Muscle layer of colon (tissue), 2 donors: ENCODE results near the gene SOCS2.

ENCODE experiments used
- H3K27ac ChIP-seq: one replicate; pipeline ENCODE4 v1.7.0; 2013; ENCODE audit warnings: low read depth, mild to moderate bottlenecking, low read length, moderate library complexity
- H3K27me3 ChIP-seq, 2 donors: one replicate each; pipeline ENCODE4 v1.7.0; 2013; ENCODE audit warnings: low read length in 2 of 2, mild to moderate bottlenecking in 2 of 2; ENCODE audit not compliant: insufficient read depth in 2 of 2, control insufficient read depth in 1 of 2
- H3K36me3 ChIP-seq: one replicate; pipeline ENCODE4 v1.7.0; 2013; ENCODE audit warnings: mild to moderate bottlenecking, low read length; ENCODE audit not compliant: insufficient read depth
- H3K4me1 ChIP-seq: one replicate; pipeline ENCODE4 v1.7.0; 2013; ENCODE audit warnings: mild to moderate bottlenecking, low read length; ENCODE audit not compliant: insufficient read depth
- H3K4me3 ChIP-seq, 2 donors: one replicate each; pipeline ENCODE4 v1.7.0; 2013; ENCODE audit warnings: low read length in 2 of 2, low read depth in 1 of 2, mild to moderate bottlenecking in 1 of 2, moderate library complexity in 1 of 2
- H3K9ac ChIP-seq: one replicate; pipeline ENCODE4 v1.7.0; 2013; ENCODE audit warnings: low read length
- H3K9me3 ChIP-seq: one replicate; pipeline ENCODE4 v1.7.0; 2013; ENCODE audit warnings: mild to moderate bottlenecking, low read length
- donor health status: abdominal sarcoma.
- donor health status: Adenocarcinoma of cecum.

The SOCS2 gene

GRCh38 chr12:93599192-93599591, 26.7 kb downstream of the SOCS2 start:
- Histone ChIP-seq H3K9ac (no peak overlapping the region), H3K27ac (no peak overlapping the region), H3K27me3 (no peaks in the 10 kb centered on the region), H3K4me1 (peaks cover 16% of the 10 kb centered on the region), H3K4me3 (no peak overlapping the region), H3K9me3 (no peaks in the 10 kb centered on the region), H3K36me3 (no peaks in the 10 kb centered on the region)

DNA sequence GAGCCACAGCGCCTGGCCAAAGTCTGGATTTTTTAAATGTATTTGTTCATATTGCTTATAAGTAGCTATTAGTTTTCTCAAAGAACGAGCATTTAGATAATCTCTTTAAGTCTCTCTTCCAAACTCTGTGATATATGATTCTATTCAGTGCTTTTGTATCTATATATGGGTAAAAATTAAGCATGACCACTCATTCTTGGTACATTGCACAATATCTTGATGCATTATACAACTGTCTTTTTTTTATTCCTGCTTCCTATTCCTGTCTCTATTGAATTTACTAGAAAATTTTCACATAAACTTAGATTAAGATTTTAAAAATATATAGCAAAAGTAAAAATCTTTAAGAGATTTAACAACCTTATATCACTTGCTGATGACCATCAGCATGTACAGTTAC, 29.1 kb downstream of the SOCS2 start:
- Histone ChIP-seq H3K9me3 (no peaks in the 10 kb centered on the region), H3K4me3 (no peak overlapping the region), H3K4me1 (peaks cover 16% of the 10 kb centered on the region), H3K27ac (no peak overlapping the region), H3K36me3 (no peaks in the 10 kb centered on the region), H3K27me3 (no peaks in the 10 kb centered on the region), H3K9ac (no peak overlapping the region)

GRCh38 chr12:93602897-93603668, 30.6 kb downstream of the SOCS2 start:
- H3K36me3 ChIP-seq: no peaks in the 10 kb centered on the region
- H3K27me3 ChIP-seq: no peaks in the 10 kb centered on the region
- H3K9me3 ChIP-seq: no peaks in the 10 kb centered on the region
- H3K4me1 ChIP-seq: peaks cover 16% of the 10 kb centered on the region
- no peak overlapping the region for H3K9ac ChIP-seq
- no peak overlapping the region for H3K27ac ChIP-seq
- H3K4me3 ChIP-seq: peak overlapping the region in 1 of 2 donors; percentile 17

DNA sequence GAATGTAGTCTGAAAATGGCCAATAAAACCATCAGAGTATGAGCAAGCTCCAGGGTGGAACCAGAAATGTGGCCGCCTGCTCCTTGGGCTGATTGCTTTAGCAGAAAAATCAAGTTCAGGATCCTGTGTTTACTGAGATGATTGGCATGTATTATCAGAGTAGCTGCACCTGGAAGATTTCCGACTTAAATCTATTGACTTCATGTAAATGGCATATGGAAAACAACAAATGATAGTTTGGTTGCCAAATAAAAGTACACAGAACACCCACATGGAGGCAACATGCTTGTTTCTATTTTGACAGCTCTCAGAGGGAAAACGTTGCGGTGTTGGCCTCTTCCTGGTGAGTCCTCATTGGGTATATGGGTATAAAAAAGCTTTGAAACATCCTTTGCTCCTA, 31.3 kb downstream of the SOCS2 start:
- Histone ChIP-seq H3K4me3 (no peak overlapping the region), H3K9me3 (no peaks in the 10 kb centered on the region), H3K36me3 (no peaks in the 10 kb centered on the region), H3K27me3 (no peaks in the 10 kb centered on the region), H3K9ac (no peak overlapping the region), H3K4me1 (peaks cover 16% of the 10 kb centered on the region), H3K27ac (no peak overlapping the region)

GRCh38 chr12:93608313-93608712, 35.8 kb downstream of the SOCS2 start:
- no peaks in the 10 kb centered on the region for H3K27me3 ChIP-seq
- H3K9me3 ChIP-seq: no peaks in the 10 kb centered on the region
- H3K4me3 ChIP-seq: no peak overlapping the region
- H3K27ac ChIP-seq: no peak overlapping the region
- H3K4me1 ChIP-seq: peaks cover 6% of the 10 kb centered on the region
- H3K9ac ChIP-seq: no peak overlapping the region
- H3K36me3 ChIP-seq: no peaks in the 10 kb centered on the region

DNA sequence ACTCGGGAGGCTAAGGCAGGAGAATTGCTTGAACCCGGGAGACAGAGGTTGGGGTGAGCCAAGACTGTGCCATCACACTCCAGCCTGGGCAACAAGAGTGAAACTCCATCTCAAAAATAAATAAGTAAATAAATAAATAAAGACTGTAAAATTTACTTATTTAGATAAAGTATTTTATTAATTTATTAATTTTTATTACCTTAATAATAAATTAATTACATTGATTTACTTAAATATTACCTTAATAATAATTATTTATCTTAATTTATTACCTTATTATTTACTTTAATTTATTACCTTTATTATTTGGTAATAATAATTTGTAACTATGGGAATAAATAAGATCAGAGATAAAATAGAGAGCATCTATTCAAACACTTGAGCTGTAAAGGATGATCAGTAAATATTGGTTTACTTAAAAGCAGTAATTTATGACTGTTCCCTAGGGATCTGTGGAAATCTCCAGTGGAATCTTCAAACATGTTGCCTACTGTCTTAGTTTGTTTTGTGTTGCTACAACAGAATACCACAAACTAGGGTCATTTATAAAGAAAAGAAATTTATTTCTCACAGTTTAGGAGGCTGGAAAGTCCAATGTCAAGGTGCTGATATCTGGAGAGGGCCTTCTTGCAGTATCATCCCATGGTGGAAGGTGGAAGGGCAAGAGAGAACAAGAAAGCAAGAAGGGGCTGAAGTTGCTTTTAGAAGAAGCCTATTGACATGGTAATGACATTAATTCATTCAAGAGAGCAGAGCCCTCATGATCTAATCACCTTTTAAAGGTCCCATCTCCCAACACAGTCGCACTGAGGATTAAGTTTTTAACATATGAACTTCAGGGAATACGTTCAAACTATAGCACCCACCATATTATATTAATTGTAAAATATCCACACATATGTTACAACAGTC, 37.1 kb downstream of the SOCS2 start:
- Histone ChIP-seq H3K4me3 (no peak overlapping the region), H3K27me3 (no peaks in the 10 kb centered on the region), H3K36me3 (no peaks in the 10 kb centered on the region), H3K9me3 (no peaks in the 10 kb centered on the region), H3K4me1 (no peaks in the 10 kb centered on the region), H3K9ac (no peak overlapping the region), H3K27ac (no peak overlapping the region)

DNA sequence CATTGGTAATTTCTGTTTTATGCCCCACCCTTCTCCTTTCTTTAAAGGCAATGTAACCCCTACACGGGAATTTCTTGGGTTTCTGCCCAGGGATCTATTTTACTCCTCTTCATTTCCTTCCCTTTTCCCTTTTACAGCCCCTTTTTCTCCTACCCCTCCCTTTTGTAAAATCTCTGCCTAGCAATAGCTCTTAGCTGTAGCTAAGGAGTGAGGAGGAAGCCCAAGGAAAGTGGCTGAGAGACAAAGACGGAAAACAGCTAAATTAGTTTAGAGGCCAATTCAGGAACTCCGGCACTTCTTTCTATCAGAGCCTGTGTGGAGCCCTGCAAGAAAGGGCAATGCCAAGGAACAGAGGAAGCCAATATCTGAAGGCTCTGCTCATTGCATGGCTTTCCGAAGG, 40.3 kb downstream of the SOCS2 start:
- H3K4me1 ChIP-seq: no peaks in the 10 kb centered on the region
- H3K9ac ChIP-seq: no peak overlapping the region
- no peak overlapping the region for H3K4me3 ChIP-seq
- no peak overlapping the region for H3K27ac ChIP-seq
- H3K27me3 ChIP-seq: no peaks in the 10 kb centered on the region
- no peaks in the 10 kb centered on the region for H3K36me3 ChIP-seq
- H3K9me3 ChIP-seq: no peaks in the 10 kb centered on the region

- Histone ChIP-seq H3K9ac (no peak overlapping the region), H3K27me3 (no peaks in the 10 kb centered on the region), H3K9me3 (no peaks in the 10 kb centered on the region), H3K4me1 (no peaks in the 10 kb centered on the region), H3K27ac (no peak overlapping the region), H3K4me3 (no peak overlapping the region), H3K36me3 (no peaks in the 10 kb centered on the region)
These were observed 42.6 kb downstream of the SOCS2 start for GRCh38 chr12:93614917-93615596.

DNA sequence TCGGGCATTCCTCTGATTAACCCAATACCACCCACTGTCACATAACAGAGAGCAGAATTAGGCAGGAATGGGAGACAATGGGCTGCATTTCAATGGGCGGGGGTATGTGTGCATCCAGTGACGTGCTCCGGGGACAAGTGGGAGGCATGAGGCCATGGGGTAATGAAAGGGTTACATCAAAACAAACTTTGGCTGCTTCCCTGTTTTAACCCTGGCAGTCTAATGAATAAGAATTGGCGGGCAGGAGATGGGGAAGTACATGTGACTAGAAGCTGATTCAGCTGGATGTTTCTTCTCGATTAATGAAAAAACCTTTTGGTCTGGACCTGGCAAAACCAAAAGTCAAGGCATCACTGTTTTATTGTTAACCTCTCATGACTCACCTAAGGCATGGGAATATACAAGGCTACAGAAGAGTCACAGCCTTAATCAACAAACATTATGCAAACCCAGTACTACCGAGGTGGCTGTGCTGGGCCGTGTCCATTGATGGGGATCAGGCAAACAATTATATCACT, 44.2 kb downstream of the SOCS2 start:
- Histone ChIP-seq H3K4me1 (no peaks in the 10 kb centered on the region), H3K9me3 (no peaks in the 10 kb centered on the region), H3K36me3 (no peaks in the 10 kb centered on the region), H3K4me3 (no peak overlapping the region), H3K27me3 (no peaks in the 10 kb centered on the region), H3K27ac (no peak overlapping the region), H3K9ac (no peak overlapping the region)

- H3K4me3 ChIP-seq: no peak overlapping the region
- no peaks in the 10 kb centered on the region for H3K36me3 ChIP-seq
- no peaks in the 10 kb centered on the region for H3K27me3 ChIP-seq
- no peaks in the 10 kb centered on the region for H3K4me1 ChIP-seq
- no peaks in the 10 kb centered on the region for H3K9me3 ChIP-seq
- H3K27ac ChIP-seq: no peak overlapping the region
- no peak overlapping the region for H3K9ac ChIP-seq
These were observed 46.5 kb downstream of the SOCS2 start for GRCh38 chr12:93618891-93619410.

DNA sequence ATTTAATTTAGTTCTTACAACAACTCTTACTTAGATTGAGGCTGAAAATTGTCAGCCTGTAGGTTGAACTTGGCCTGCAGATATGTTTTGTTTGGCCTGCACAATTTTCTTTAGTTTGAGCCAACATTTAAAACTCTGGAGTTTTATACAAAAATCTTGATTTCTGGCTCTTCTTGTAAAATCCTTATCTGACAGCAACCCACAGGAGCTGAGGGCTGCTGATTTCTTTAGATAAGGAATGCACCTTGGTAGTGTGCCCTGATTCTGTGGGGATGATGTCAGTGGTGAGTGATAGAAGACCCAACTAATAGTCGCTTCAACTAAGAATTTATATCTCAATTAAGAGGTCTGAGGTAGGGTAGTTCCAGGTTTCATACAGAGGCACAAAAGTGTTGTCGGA, 49.5 kb downstream of the SOCS2 start:
- H3K4me3 ChIP-seq: no peak overlapping the region
- H3K27ac ChIP-seq: no peak overlapping the region
- no peaks in the 10 kb centered on the region for H3K27me3 ChIP-seq
- no peaks in the 10 kb centered on the region for H3K9me3 ChIP-seq
- H3K36me3 ChIP-seq: no peaks in the 10 kb centered on the region
- no peak overlapping the region for H3K9ac ChIP-seq
- H3K4me1 ChIP-seq: no peaks in the 10 kb centered on the region
